Left ventricle myocardium inferior (tissue), 1 donor: ENCODE data around the gene EPHA2. TPM values are rescaled to one million over a fixed set of nuclear protein-coding genes. Genes with fewer than 3 reads are reported as not detected.
"Not testable (repeated sequence)": the region's sequence is repeated elsewhere in the genome, so short reads cannot be mapped to it uniquely, and the experiment has no call there.

Source experiments
- DNase-seq: peaks from one replicate; pipeline ENCODE4 v3.0.0-alpha.2; 2020
- H3K27ac ChIP-seq: fragments of 200-600 bp; replicated peaks from 2 replicates; pipeline ENCODE4 v1.8.0; 2021
- H3K27me3 ChIP-seq: fragments of 200-600 bp; 2 replicates; pipeline ENCODE4 v1.8.0; 2021; ENCODE audit warnings: low read depth
- H3K36me3 ChIP-seq: fragments of 200-600 bp; 2 replicates; pipeline ENCODE4 v1.8.0; 2021
- H3K4me1 ChIP-seq: fragments of 200-600 bp; 2 replicates; pipeline ENCODE4 v1.8.0; 2021
- H3K4me3 ChIP-seq: fragments of 200-600 bp; 2 replicates; pipeline ENCODE4 v1.8.0; 2021; ENCODE audit warnings: mild to moderate bottlenecking, moderate library complexity
- H3K9me3 ChIP-seq: fragments of 200-600 bp; replicated peaks from 2 replicates; pipeline ENCODE4 v1.8.0; 2021
- intact Hi-C: fragments of 100-400 bp; cut with micrococcal nuclease; formaldehyde crosslinking; loops from one replicate; pipeline ENCODE4 v1.11.0; 2022
- total RNA-seq: library from RNA; stranded (reverse); fragmentation: NEBNext Ultra II Directional; extraction: Animal tissue kit (Norgen Biotek cat#: 25700); gene quantifications from one replicate; pipeline ENCODE4 v1.2.1, GENCODE V29; 2021
- TF ChIP-seq, protein P1 (sequence below): fragments of 200-600 bp; IDR thresholded peaks from 2 replicates; pipeline ENCODE4 v1.8.0; 2021; ENCODE audit warnings: antibody characterized with exemption, mild to moderate bottlenecking, borderline replicate concordance
- donor health status: DM: no; HTN: yes; CAD: no; lungs with severe emphysema.

EPHA2 gene
- total RNA-seq, 1 donor from 2014 or later = 9.6 TPM

DNA sequence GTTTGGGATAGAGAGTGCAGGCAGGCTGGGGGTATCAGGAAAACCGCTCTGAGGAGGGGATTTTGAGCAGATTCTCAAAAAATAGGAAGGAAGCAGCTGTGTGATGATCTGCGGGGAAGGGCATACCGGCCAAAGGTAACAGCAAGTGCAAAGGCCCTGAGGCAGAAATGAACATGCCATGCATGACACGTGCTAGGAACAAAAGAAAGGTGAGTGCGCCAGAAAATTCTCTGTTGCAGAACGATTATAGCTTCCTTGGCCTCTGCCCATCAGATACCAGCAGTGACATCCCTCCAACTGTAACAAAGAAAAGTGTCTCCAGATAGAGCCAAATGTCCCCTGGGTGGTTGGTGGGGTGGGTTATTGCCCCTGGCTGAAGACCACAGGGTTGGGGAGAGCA lies 45.4 kb downstream of the EPHA2 start:
- TF ChIP-seq, protein P1, sequence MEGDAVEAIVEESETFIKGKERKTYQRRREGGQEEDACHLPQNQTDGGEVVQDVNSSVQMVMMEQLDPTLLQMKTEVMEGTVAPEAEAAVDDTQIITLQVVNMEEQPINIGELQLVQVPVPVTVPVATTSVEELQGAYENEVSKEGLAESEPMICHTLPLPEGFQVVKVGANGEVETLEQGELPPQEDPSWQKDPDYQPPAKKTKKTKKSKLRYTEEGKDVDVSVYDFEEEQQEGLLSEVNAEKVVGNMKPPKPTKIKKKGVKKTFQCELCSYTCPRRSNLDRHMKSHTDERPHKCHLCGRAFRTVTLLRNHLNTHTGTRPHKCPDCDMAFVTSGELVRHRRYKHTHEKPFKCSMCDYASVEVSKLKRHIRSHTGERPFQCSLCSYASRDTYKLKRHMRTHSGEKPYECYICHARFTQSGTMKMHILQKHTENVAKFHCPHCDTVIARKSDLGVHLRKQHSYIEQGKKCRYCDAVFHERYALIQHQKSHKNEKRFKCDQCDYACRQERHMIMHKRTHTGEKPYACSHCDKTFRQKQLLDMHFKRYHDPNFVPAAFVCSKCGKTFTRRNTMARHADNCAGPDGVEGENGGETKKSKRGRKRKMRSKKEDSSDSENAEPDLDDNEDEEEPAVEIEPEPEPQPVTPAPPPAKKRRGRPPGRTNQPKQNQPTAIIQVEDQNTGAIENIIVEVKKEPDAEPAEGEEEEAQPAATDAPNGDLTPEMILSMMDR = no peak
- intact Hi-C loops = no loop called here
- DNase-seq = no peak
- no peak overlapping the region for H3K27ac ChIP-seq
- H3K36me3 ChIP-seq = no peaks in the 10 kb centered on the region
- peaks cover 20% of the 10 kb centered on the region for H3K4me1 ChIP-seq
- H3K4me3 ChIP-seq = no peak overlapping the region
- peaks cover 14% of the 10 kb centered on the region for H3K9me3 ChIP-seq
- no peaks in the 10 kb centered on the region for H3K27me3 ChIP-seq

DNA sequence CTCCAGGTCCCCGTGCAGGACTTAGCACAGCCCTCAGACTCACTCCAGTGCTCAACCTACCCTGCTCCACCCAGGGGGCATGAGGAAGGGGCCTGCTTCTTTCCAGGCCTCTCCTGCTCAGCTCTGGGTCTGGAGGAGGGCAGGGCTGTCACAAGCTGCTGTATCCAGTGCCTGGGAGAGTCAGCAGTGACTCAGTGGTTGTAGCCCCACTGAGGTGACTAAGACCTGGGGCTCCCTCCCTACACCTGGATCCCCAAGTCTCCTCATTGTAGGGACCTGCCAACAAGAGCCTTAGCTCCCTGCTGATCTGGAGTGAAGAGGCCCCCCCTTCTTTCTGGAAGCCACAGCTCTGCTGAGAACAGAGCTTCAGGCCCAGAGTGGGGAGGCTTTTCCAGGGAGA lies 46.3 kb downstream of the EPHA2 start:
- Histone ChIP-seq H3K4me3 (no peak overlapping the region), H3K4me1 (peaks cover 20% of the 10 kb centered on the region), H3K27ac (no peak overlapping the region), H3K36me3 (no peaks in the 10 kb centered on the region), H3K27me3 (no peaks in the 10 kb centered on the region), H3K9me3 (peaks cover 14% of the 10 kb centered on the region)
- intact Hi-C loops = no loop called here
- TF ChIP-seq, protein P1 = no peak
- DNase-seq = no peak

- intact Hi-C loops, H3K36me3 ChIP-seq, H3K27me3 ChIP-seq, DNase-seq, H3K4me1 ChIP-seq, H3K27ac ChIP-seq, H3K4me3 ChIP-seq: not testable (repeated sequence)
- peaks cover 14% of the 10 kb centered on the region for H3K9me3 ChIP-seq
Observed at GRCh38 chr1:16107039-16107438, 48.8 kb downstream of the EPHA2 start.

- intact Hi-C loops = no loop called here
- TF ChIP-seq, protein P1 = no peak
Observed at GRCh38 chr1:16101623-16102022, 54.2 kb downstream of the EPHA2 start.

DNA sequence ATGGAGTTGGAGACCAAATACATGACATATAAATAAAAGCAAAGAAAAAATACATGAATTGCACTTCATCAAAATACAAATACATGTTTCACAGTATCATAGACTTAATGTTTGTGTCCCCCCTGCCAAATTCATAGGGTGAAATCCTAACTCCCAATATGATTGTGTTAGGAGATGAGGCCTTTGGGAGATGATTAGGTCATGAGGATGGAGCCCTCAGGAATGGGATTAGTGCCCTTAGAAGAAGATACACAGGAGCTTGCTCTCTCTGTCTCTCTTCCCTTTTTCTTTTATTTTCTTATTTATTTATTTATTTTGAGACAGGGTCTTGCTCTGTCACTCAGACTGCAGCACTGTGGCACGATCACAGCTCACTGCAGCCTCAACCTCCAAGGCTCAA lies 56.5 kb downstream of the EPHA2 start:
- DNase-seq = no peak
- Histone ChIP-seq H3K27ac (no peak overlapping the region), H3K4me1 (no peaks in the 10 kb centered on the region), H3K27me3 (no peaks in the 10 kb centered on the region), H3K9me3 (no peaks in the 10 kb centered on the region), H3K4me3 (no peak overlapping the region), H3K36me3 (no peaks in the 10 kb centered on the region)
- intact Hi-C loops = no loop called here
- TF ChIP-seq, protein P1 = no peak

More at GRCh38 chr1:16101623-16102022, 54.2 kb downstream of the EPHA2 start:
- Histone ChIP-seq H3K36me3 (no peaks in the 10 kb centered on the region), H3K27ac (no peak overlapping the region), H3K9me3 (no peaks in the 10 kb centered on the region), H3K27me3 (no peaks in the 10 kb centered on the region), H3K4me3 (no peak overlapping the region), H3K4me1 (no peaks in the 10 kb centered on the region)
- DNase-seq = no peak

DNA sequence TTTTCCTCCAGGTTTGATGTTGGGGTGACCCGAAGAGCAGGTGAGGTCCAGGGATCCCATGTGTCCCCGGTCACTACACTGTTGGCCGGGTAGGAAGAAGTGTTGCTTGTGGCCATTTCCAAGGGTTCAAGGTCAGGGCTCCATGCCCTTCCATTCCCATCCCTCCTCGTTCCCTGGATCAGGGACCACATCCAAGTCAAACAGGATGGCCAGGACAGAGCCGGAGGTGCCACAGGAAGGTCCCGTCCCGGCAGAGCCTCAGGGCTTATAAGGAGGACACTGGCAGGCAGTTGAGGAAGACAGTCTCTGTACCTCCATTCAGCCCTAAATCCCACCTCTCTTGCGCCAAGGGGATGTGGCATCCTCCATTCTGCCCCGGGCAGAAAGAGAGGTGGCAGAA lies 60.4 kb downstream of the EPHA2 start:
- intact Hi-C loops = no loop called here
- H3K4me3 ChIP-seq = no peak overlapping the region

More for the DNA sequence above, 60.4 kb downstream of the EPHA2 start:
- TF ChIP-seq, protein P1 = no peak
- Histone ChIP-seq H3K36me3 (no peaks in the 10 kb centered on the region), H3K9me3 (no peaks in the 10 kb centered on the region), H3K27me3 (no peaks in the 10 kb centered on the region), H3K4me1 (no peaks in the 10 kb centered on the region), H3K27ac (no peak overlapping the region)
- DNase-seq = no peak
